Measurements from ENCODE around the gene NUP93.
"Not testable (repeated sequence)": the region's sequence is repeated elsewhere in the genome, so short reads cannot be mapped to it uniquely, and the experiment has no call there.

Gene NUP93

GRCh38 chr16:56709443-56710040, 20.4 kb upstream of the NUP93 start:
- DNase-seq (ENCODE audit: low read depth), result no peak

GRCh38 chr16:56710181-56710737, 19.7 kb upstream of the NUP93 start:
- no peak for DNase-seq (ENCODE audit: low read depth)

- DNase-seq (ENCODE audit: low read depth), result no peak
Measured at GRCh38 chr16:56711862-56712261, 18.1 kb upstream of the NUP93 start.

- DNase-seq (ENCODE audit: low read depth), result no peak
Measured at GRCh38 chr16:56713794-56714193, 16.1 kb upstream of the NUP93 start.

GRCh38 chr16:56715126-56715525, 14.8 kb upstream of the NUP93 start:
- DNase-seq (ENCODE audit: low read depth), result no peak

- no peak for DNase-seq (ENCODE audit: low read depth)
Measured at GRCh38 chr16:56716761-56717160, 13.2 kb upstream of the NUP93 start.

GRCh38 chr16:56717532-56717931, 12.4 kb upstream of the NUP93 start:
- not testable (repeated sequence) for DNase-seq (ENCODE audit: low read depth)

- DNase-seq (ENCODE audit: low read depth), result no peak
Measured at GRCh38 chr16:56722200-56722842, 7.6 kb upstream of the NUP93 start.

GRCh38 chr16:56724191-56724590, 5.7 kb upstream of the NUP93 start:
- DNase-seq (ENCODE audit: low read depth), result no peak

GRCh38 chr16:56726283-56726682, 3.6 kb upstream of the NUP93 start:
- DNase-seq (ENCODE audit: low read depth), result no peak

GRCh38 chr16:56726926-56727325, 3.0 kb upstream of the NUP93 start:
- DNase-seq (ENCODE audit: low read depth), result no peak

GRCh38 chr16:56728027-56728426, 1.9 kb upstream of the NUP93 start:
- no peak for DNase-seq (ENCODE audit: low read depth)

GRCh38 chr16:56728980-56729734, 772 bp upstream of the NUP93 start:
- no peak for DNase-seq (ENCODE audit: low read depth)

- no peak for DNase-seq (ENCODE audit: low read depth)
Measured at GRCh38 chr16:56732366-56732765, 2.4 kb downstream of the NUP93 start.

GRCh38 chr16:56732832-56733231, 2.9 kb downstream of the NUP93 start:
- DNase-seq (ENCODE audit: low read depth), result no peak

GRCh38 chr16:56734429-56734828, 4.5 kb downstream of the NUP93 start:
- DNase-seq (ENCODE audit: low read depth), result no peak

GRCh38 chr16:56736476-56736875, 6.5 kb downstream of the NUP93 start:
- no peak for DNase-seq (ENCODE audit: low read depth)

GRCh38 chr16:56737539-56737938, 7.6 kb downstream of the NUP93 start:
- no peak for DNase-seq (ENCODE audit: low read depth)

- no peak for DNase-seq (ENCODE audit: low read depth)
Measured at GRCh38 chr16:56738221-56738620, 8.3 kb downstream of the NUP93 start.

- not testable (repeated sequence) for DNase-seq (ENCODE audit: low read depth)
Measured at GRCh38 chr16:56739378-56739777, 9.4 kb downstream of the NUP93 start.

- no peak for DNase-seq (ENCODE audit: low read depth)
Measured at GRCh38 chr16:56741399-56741798, 11.5 kb downstream of the NUP93 start.

- DNase-seq (ENCODE audit: low read depth), result no peak
Measured at GRCh38 chr16:56742030-56742984, 12.4 kb downstream of the NUP93 start.

All from CMK (cell line).